Tibial nerve (tissue), 4 donors: Measurements from ENCODE around the gene PCDH9. TPM values are rescaled to one million over a fixed set of nuclear protein-coding genes. Genes with fewer than 3 reads are reported as not detected.
"Not testable (repeated sequence)": the region's sequence is repeated elsewhere in the genome, so short reads cannot be mapped to it uniquely, and the experiment has no call there.

Experiments
- DNase-seq, 2 donors: peaks; one replicate each; pipeline ENCODE4 v3.0.0-alpha.2; 2019; ENCODE audit warnings: low spot score in 2 of 2
- H3K27ac ChIP-seq, 4 donors: fragments of 200-600 bp; sonication (generic) in 3 of 4; one replicate each; pipeline ENCODE4 v1.5.1; 2017 to 2019; ENCODE audit warnings: mild to moderate bottlenecking in 1 of 4
- H3K27me3 ChIP-seq, 2 donors: fragments of 200-600 bp; sonication (generic) in 1 of 2; one replicate each; pipeline versions ENCODE4 v1.5.1 to v1.6.0; 2017 to 2019
- H3K36me3 ChIP-seq, 3 donors: fragments of 200-600 bp; sonication (generic); one replicate each; pipeline ENCODE4 v1.5.1; 2018 to 2019
- H3K4me1 ChIP-seq, 4 donors: fragments of 200-600 bp; sonication (generic) in 3 of 4; one replicate each; pipeline ENCODE4 v1.5.1; 2017 to 2019
- H3K4me3 ChIP-seq, 4 donors: fragments of 200-600 bp; sonication (generic) in 3 of 4; one replicate each; pipeline ENCODE4 v1.5.1; 2017 to 2019; ENCODE audit warnings: mild to moderate bottlenecking in 1 of 4, moderate library complexity in 1 of 4
- H3K9me3 ChIP-seq, 4 donors: fragments of 200-600 bp; sonication (generic) in 3 of 4; one replicate each; pipeline ENCODE4 v1.5.1; 2017 to 2019
- EP300 ChIP-seq, 2 donors: sonication (generic); formaldehyde crosslinking; IDR thresholded peaks; one replicate each; pipeline ENCODE4 v1.6.1; 2017; ENCODE audit warnings: antibody characterized with exemption in 2 of 2, mild to moderate bottlenecking in 1 of 2
- POLR2A ChIP-seq, 2 donors: fragments of 450-650 bp; IDR thresholded peaks; one replicate each; pipeline ENCODE4 v1.6.1; 2017; ENCODE audit warnings: antibody characterized with exemption in 2 of 2, mild to moderate bottlenecking in 2 of 2, moderate library complexity in 2 of 2
- WGBS, 2 donors: methylation state at CpG; one replicate each; pipeline ENCODE4 v1.1.5; 2018; 5-methylcytosine and 5-hydroxymethylcytosine counted together
- total RNA-seq, 4 donors: library from RNA; depleted of rRNA; stranded (reverse); fragments of >200 nt; gene quantifications; one replicate each; pipeline ENCODE4 v1.1.0, GENCODE V29; 2016
- TF ChIP-seq, protein P1 (sequence below), 5 experiments: fragments of 200-600 bp in 3 of 5; fragments of 450-650 bp in 2 of 5; sonication (generic) in 3 of 5; IDR thresholded peaks; one replicate each; pipeline ENCODE4 v1.5.1; 2016 to 2019; ENCODE audit warnings: antibody characterized with exemption in 5 of 5, mild to moderate bottlenecking in 3 of 5, moderate library complexity in 2 of 5

The PCDH9 gene
- total RNA-seq, 4 donors from 2014 or later, result 11.8 to 28.6 (median 14.4) TPM

DNA sequence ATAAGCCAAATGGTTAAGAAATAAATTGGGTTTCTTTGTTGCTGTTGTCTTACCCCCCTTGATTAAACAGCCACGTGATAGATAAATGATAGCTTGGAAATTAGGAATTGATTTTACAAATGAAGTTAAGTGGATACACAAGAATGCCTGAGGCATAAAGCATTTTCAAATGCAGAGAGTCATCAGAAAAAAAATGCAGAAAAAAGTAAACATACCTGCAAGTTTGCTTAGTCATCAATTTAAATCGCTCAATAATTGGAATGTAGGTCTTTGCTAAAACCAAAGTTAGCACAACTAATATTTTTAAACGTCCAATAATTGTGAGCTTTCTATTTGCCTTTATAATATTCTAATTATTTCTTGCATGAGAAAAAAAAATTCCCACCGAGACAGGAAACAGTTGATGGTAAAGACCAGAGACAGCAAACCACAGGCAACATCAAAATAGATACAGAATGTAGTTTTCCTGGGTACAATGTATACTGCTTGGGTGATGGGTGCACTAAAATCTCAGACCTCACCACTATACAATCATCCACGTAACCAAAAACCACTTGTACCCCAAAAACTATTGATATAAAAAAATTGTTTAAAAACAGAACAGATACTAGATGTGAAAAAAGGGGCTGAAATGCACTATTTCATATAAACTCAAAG is 924.0 kb downstream of the PCDH9 start:
- Histone ChIP-seq H3K27ac (no peak overlapping the region), H3K4me1 (no peaks in the 10 kb centered on the region), H3K9me3 (no peaks in the 10 kb centered on the region), H3K36me3 (peaks cover 0 to 4% (median 0%) of the 10 kb centered on the region in 3 donors), H3K4me3 (no peak overlapping the region), H3K27me3 (no peaks in the 10 kb centered on the region)
- 83 to 90% methylated on average over 5 of the region's 5 CpGs for WGBS, 2 donors
- no peak for DNase-seq
- TF ChIP-seq, protein P1, sequence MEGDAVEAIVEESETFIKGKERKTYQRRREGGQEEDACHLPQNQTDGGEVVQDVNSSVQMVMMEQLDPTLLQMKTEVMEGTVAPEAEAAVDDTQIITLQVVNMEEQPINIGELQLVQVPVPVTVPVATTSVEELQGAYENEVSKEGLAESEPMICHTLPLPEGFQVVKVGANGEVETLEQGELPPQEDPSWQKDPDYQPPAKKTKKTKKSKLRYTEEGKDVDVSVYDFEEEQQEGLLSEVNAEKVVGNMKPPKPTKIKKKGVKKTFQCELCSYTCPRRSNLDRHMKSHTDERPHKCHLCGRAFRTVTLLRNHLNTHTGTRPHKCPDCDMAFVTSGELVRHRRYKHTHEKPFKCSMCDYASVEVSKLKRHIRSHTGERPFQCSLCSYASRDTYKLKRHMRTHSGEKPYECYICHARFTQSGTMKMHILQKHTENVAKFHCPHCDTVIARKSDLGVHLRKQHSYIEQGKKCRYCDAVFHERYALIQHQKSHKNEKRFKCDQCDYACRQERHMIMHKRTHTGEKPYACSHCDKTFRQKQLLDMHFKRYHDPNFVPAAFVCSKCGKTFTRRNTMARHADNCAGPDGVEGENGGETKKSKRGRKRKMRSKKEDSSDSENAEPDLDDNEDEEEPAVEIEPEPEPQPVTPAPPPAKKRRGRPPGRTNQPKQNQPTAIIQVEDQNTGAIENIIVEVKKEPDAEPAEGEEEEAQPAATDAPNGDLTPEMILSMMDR (IDR thresholded peaks at IDR 0.05), result no peak
- TF ChIP-seq POLR2A (IDR thresholded peaks at IDR 0.05) (no peak), EP300 (IDR thresholded peaks at IDR 0.05) (no peak)

DNA sequence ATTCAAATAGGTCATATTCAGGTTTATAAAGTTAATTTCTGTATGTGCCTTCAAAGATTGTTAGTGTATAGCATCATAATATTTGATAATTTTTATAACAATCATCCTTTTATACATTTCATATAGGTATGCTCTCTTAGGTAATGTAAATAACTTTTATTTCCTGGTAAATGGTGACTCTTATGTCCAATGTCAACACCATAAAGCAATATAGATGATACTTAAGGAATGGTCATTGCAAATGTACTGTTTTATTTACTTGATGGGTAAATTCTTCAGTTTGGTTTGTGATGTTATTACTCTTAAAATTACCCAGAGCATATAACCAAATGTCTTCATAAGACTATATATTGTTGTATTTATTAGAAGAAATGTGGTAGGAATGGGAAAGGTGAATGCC is 928.7 kb downstream of the PCDH9 start:
- peaks cover 0 to 13% (median 1%) of the 10 kb centered on the region in 4 donors for H3K9me3 ChIP-seq
- no peak for TF ChIP-seq EP300 (IDR thresholded peaks at IDR 0.05)
- no peak for TF ChIP-seq POLR2A (IDR thresholded peaks at IDR 0.05)
- TF ChIP-seq, protein P1 (IDR thresholded peaks at IDR 0.05), result no peak
- no peaks in the 10 kb centered on the region for H3K4me1 ChIP-seq
- H3K27me3 ChIP-seq, result no peaks in the 10 kb centered on the region
- peaks cover 0 to 4% (median 0%) of the 10 kb centered on the region in 3 donors for H3K36me3 ChIP-seq
- no peak for DNase-seq
- H3K4me3 ChIP-seq, result no peak overlapping the region
- no peak overlapping the region for H3K27ac ChIP-seq

DNA sequence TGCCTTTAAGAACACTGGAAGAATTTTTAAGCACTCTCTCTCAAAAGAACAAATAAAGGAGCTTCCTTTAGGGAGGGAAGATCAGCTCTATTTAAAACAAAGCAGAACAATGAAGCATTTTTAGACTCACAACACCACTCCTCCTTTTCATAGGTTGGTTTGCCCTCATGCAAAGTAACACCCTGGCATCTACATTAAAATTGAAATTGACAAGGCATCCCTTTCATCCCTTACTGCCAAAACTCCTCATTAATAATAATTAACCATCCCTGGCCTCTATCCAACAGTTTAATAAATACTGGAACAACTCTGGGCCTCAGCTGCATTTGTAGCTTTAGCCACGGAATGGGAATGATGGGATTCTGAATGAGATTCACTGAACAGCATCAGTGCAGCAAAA is 929.1 kb downstream of the PCDH9 start:
- Histone ChIP-seq H3K27ac (no peak overlapping the region), H3K36me3 (peaks cover 0 to 4% (median 0%) of the 10 kb centered on the region in 3 donors), H3K4me3 (no peak overlapping the region), H3K4me1 (no peaks in the 10 kb centered on the region), H3K9me3 (peaks cover 0 to 14% (median 4%) of the 10 kb centered on the region in 4 donors), H3K27me3 (no peaks in the 10 kb centered on the region)
- DNase-seq, result no peak
- no peak for TF ChIP-seq EP300 (IDR thresholded peaks at IDR 0.05)
- TF ChIP-seq, protein P1 (IDR thresholded peaks at IDR 0.05), result no peak
- TF ChIP-seq POLR2A (IDR thresholded peaks at IDR 0.05), result no peak
- WGBS, 2 donors, result 42% methylated on average over 1 of the region's 1 CpG

DNA sequence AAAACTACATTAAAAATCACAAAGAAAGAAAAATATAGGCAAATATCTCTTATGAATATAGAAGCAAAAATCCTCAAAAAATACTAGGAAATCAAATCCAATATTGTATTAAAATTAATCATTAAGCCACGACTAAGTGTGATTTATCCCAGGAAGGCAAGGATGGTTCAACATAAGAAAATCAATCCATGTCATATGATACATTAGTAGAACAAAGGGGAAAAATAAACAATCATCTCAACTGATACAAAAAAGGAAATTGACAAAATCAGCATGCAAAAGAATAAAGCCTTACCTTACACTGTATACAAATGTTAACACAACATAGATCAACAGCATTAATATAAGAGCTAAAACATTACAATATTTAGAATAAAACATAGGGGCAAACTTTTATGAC is 933.3 kb downstream of the PCDH9 start:
- no peak for DNase-seq
- WGBS, 2 donors, result 86 to 88% methylated on average over 1 of the region's 1 CpG
- Histone ChIP-seq H3K27me3 (no peaks in the 10 kb centered on the region), H3K4me3 (no peak overlapping the region), H3K27ac (no peak overlapping the region), H3K4me1 (no peaks in the 10 kb centered on the region), H3K36me3 (no peaks in the 10 kb centered on the region), H3K9me3 (peaks cover 0 to 14% (median 4%) of the 10 kb centered on the region in 4 donors)
- TF ChIP-seq EP300 (IDR thresholded peaks at IDR 0.05) (no peak), POLR2A (IDR thresholded peaks at IDR 0.05) (no peak)
- TF ChIP-seq, protein P1 (IDR thresholded peaks at IDR 0.05), result no peak

DNA sequence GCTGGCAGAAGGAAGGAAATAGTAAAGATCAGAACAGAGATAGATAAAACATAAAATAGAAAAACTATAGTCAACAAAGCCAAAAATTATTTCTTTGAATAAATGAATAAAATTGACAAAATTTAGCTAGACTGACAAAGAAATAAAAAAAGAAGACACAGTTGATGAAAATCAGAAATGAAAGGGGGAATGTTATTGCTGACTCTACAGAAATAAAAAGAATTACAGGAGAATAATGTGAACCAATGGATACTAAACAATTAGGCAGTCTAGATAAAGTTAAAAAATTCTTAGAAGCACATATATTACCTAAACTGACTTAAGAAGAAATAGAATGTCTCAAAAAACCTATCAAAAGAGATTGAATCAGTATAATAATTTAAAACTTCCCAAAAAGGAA is 933.8 kb downstream of the PCDH9 start:
- DNase-seq, result no peak
- Histone ChIP-seq H3K9me3 (peaks cover 0 to 14% (median 4%) of the 10 kb centered on the region in 4 donors), H3K36me3 (no peaks in the 10 kb centered on the region), H3K27me3 (no peaks in the 10 kb centered on the region), H3K4me3 (no peak overlapping the region), H3K4me1 (no peaks in the 10 kb centered on the region), H3K27ac (no peak overlapping the region)
- TF ChIP-seq POLR2A (IDR thresholded peaks at IDR 0.05) (no peak), EP300 (IDR thresholded peaks at IDR 0.05) (no peak)
- TF ChIP-seq, protein P1 (IDR thresholded peaks at IDR 0.05), result no peak

DNA sequence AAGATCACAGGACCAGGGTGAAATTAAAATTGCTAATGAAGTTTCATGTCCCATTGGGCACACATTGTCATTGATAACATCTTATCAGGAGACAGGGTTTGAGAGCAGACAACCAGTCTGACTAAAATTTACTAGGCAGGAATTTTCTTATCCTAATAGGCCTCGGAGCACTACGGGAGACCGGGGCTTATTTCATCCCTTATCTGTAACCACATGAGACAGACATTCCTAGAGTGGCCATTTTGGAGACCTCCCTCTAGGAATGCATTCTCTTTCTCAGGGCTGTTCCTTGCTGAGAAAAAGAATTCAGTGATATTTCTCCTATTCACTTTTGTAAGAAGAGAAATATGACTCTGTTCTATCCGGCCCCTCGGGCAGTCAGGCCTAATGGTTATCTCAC is 943.3 kb downstream of the PCDH9 start:
- H3K27me3 ChIP-seq, H3K36me3 ChIP-seq, H3K4me3 ChIP-seq, DNase-seq, H3K27ac ChIP-seq, H3K4me1 ChIP-seq: not testable (repeated sequence)
- 93 to 94% methylated on average over 5 of the region's 5 CpGs for WGBS, 2 donors
- peaks cover 0 to 45% (median 4%) of the 10 kb centered on the region in 4 donors for H3K9me3 ChIP-seq
